A549 (cell line): ENCODE measurements around the gene CDK14.

Experiments used
- BCL3 ChIP-seq: fragments of >200 bp; sonication (Bioruptor Twin); formaldehyde crosslinking; IDR thresholded peaks from 3 replicates; pipeline ENCODE4 v1.6.1; 2016
- CBX2 ChIP-seq: fragments of 200-600 bp; sonication (generic); IDR thresholded peaks from 2 replicates; pipeline ENCODE4 v1.6.1; 2016; ENCODE audit warnings: low read depth, mild to moderate bottlenecking, borderline replicate concordance
- CEBPB ChIP-seq, 2 experiments: fragments of >200 bp in 1 of 2; sonication (Bioruptor Twin) in 1 of 2; formaldehyde crosslinking in 1 of 2; IDR thresholded peaks; 2 replicates each; pipeline ENCODE4 v1.6.1; 2012 to 2016
- CHD2 ChIP-seq: fragments of 150-350 bp; IDR thresholded peaks from 2 replicates; pipeline ENCODE4 v1.6.1; 2014; ENCODE audit warnings: low read length; ENCODE audit not compliant: partially characterized antibody
- EP300 ChIP-seq, 2 experiments: fragments of >200 bp; sonication (Bioruptor Twin); formaldehyde crosslinking; IDR thresholded peaks; 2 replicates in 1 of 2; 3 replicates in 1 of 2; pipeline ENCODE4 v1.6.1; 2016 to 2017
- POLR2A ChIP-seq: IDR thresholded peaks from 2 replicates; pipeline ENCODE4 v1.6.1; 2012; ENCODE audit warnings: mild to moderate bottlenecking, low read length
- RAD21 ChIP-seq, 2 experiments: fragments of >200 bp in 1 of 2; sonication (Bioruptor Twin) in 1 of 2; formaldehyde crosslinking in 1 of 2; IDR thresholded peaks in 1 of 2; conservative IDR thresholded peaks in 1 of 2; 2 replicates in 1 of 2; 3 replicates in 1 of 2; pipeline ENCODE4 v1.6.1; 2012 to 2018; ENCODE audit warnings: inconsistent platforms in 1 of 2
- RCOR1 ChIP-seq: fragments of 150-350 bp; IDR thresholded peaks from 2 replicates; pipeline ENCODE4 v1.6.1; 2014; ENCODE audit warnings: antibody characterized with exemption, low read length, low read depth
- RFX5 ChIP-seq: fragments of 450-650 bp; IDR thresholded peaks from 2 replicates; pipeline ENCODE4 v1.7.1; 2014; ENCODE audit warnings: antibody characterized with exemption, mild to moderate bottlenecking, moderate library complexity
- TF ChIP-seq, protein P1 (sequence below): fragments of >200 bp; sonication (Bioruptor Twin); formaldehyde crosslinking; IDR thresholded peaks from 3 replicates; pipeline ENCODE4 v1.5.1; 2016
- TF ChIP-seq, protein P2 (sequence below): fragments of 250-450 bp; sonication (Bioruptor Pico); IDR thresholded peaks from 2 replicates; pipeline ENCODE4 v1.5.0; 2021; ENCODE audit warnings: mild to moderate bottlenecking, moderate library complexity, borderline replicate concordance
- TF ChIP-seq, protein P3 (sequence below): fragments of >200 bp; sonication (Bioruptor Twin); formaldehyde crosslinking; IDR thresholded peaks from 2 replicates; pipeline ENCODE4 v1.6.1; 2016

DNA sequence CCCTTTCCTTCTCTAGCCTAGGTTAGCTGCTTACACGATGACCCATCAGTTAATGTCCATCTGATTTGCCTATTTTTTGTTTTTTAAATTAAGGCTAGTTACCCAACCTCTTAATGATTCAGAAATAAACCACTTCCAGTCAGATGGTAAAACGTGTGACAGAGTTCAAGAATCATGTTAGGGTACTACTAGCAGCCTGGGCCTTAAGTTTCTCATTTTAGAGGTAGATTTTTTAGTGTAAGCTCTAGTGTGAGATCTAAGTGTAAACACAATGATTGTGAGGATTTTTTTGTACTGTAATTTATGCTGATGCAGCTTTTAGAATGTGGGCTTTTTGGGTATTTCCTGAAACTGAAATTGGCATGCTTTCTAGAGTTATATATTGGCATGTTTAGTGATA lies 130.0 kb downstream of the CDK14 start:
- TF ChIP-seq, protein P1, sequence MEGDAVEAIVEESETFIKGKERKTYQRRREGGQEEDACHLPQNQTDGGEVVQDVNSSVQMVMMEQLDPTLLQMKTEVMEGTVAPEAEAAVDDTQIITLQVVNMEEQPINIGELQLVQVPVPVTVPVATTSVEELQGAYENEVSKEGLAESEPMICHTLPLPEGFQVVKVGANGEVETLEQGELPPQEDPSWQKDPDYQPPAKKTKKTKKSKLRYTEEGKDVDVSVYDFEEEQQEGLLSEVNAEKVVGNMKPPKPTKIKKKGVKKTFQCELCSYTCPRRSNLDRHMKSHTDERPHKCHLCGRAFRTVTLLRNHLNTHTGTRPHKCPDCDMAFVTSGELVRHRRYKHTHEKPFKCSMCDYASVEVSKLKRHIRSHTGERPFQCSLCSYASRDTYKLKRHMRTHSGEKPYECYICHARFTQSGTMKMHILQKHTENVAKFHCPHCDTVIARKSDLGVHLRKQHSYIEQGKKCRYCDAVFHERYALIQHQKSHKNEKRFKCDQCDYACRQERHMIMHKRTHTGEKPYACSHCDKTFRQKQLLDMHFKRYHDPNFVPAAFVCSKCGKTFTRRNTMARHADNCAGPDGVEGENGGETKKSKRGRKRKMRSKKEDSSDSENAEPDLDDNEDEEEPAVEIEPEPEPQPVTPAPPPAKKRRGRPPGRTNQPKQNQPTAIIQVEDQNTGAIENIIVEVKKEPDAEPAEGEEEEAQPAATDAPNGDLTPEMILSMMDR, result no peak
- TF ChIP-seq RCOR1, result no peak
- no peak for TF ChIP-seq CEBPB (IDR thresholded peaks at IDR 0.05)
- TF ChIP-seq EP300 (IDR thresholded peaks at IDR 0.05), result no peak
- TF ChIP-seq, protein P2, sequence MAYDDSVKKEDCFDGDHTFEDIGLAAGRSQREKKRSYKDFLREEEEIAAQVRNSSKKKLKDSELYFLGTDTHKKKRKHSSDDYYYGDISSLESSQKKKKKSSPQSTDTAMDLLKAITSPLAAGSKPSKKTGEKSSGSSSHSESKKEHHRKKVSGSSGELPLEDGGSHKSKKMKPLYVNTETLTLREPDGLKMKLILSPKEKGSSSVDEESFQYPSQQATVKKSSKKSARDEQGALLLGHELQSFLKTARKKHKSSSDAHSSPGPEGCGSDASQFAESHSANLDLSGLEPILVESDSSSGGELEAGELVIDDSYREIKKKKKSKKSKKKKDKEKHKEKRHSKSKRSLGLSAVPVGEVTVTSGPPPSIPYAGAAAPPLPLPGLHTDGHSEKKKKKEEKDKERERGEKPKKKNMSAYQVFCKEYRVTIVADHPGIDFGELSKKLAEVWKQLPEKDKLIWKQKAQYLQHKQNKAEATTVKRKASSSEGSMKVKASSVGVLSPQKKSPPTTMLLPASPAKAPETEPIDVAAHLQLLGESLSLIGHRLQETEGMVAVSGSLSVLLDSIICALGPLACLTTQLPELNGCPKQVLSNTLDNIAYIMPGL (CRISPR knock-in tag), result no peak
- no peak for TF ChIP-seq CBX2
- TF ChIP-seq RFX5, result no peak
- TF ChIP-seq POLR2A, result no peak
- TF ChIP-seq, protein P3, sequence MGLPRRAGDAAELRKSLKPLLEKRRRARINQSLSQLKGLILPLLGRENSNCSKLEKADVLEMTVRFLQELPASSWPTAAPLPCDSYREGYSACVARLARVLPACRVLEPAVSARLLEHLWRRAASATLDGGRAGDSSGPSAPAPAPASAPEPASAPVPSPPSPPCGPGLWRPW, result no peak
- TF ChIP-seq BCL3, result no peak
- no peak for TF ChIP-seq RAD21 (conservative IDR thresholded peaks at IDR 0.05 in 1 of 2, IDR thresholded peaks at IDR 0.05 in 1 of 2)
- no peak for TF ChIP-seq CHD2
